Measurements from ENCODE around the gene IGFL4. TPM values are rescaled to one million over a fixed set of nuclear protein-coding genes. Genes with fewer than 3 reads are reported as not detected.

Gene IGFL4
- total RNA-seq, 1 experiment from 2014 or later, result not detected

DNA sequence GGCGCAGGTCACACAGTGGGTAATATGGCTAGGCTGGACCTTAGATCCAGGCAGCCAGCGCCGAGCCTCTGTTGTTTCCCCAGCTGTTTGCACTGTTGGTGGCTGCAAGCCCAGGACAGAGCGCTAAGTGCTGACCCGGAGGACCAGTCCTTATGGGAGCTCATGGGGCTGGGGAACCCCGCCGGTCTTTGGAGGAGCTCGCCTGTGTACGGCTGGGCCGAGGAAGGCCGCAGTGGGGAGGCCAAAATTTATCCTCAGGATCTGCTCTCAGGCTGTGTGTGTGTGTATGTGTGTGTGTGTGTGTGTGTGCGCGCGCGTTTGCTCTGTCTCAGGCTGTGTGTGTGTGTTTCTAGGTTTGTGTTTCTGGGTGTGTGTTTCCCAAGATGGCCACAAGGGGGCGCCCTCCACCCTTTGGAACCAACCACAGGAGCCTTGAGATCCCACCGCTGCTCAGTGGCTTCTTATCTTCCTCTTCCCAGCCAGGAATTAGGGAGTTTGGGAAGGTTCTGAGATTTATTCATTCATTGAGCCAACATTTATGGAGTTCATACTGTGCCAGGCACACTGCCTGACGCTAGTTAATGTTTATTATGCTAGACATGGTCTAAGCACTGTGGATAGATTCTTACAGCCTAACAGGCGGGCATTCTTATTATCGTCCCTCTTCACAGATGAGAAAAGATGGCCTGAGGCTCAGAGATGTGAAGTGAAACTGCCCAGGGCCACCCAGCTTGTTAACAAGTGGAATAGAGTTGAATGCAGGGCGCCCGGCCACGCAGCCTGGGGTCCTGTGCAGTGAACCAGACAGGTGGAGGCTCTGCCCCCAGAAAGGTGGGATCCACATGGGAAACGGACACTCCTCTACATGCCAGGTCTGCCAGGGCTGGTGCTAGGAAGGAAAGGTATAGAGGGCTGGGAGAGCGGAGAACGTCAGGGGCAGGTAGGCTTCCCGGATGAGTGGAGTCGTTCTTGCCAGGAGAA, 31.0 kb downstream of the IGFL4 start:
- Histone ChIP-seq H3K4me1 (ENCODE audit: insufficient read depth, low read length) (no peaks in the 10 kb centered on the region), H3K9ac (ENCODE audit: low read length) (no peak overlapping the region), H3K79me2 (ENCODE audit: low read length) (no peaks in the 10 kb centered on the region), H3K9me3 (ENCODE audit: low read length) (no peaks in the 10 kb centered on the region), H3F3A (ENCODE audit: low read length, unreplicated experiment) (no peaks in the 10 kb centered on the region), H3K36me3 (ENCODE audit: low read depth, low read length) (no peaks in the 10 kb centered on the region), H3K4me2 (ENCODE audit: low read length) (no peak overlapping the region; the same call in 1 of the 2 replicates), H3K27ac (ENCODE audit: low read length) (no peak overlapping the region), H3K4me3 (ENCODE audit: low read length) (no peak overlapping the region), H2AFZ (ENCODE audit: low read length) (no peak overlapping the region), H3K9me2 (replicated peaks; ENCODE audit: low read length) (no peaks in the 10 kb centered on the region), H4K20me1 (ENCODE audit: low read length) (no peaks in the 10 kb centered on the region), H3K27me3 (ENCODE audit: low read length) (no peaks in the 10 kb centered on the region)
- ATAC-seq (peak; percentile 79), DNase-seq (peak; percentile 71)
- ChIA-PET CTCF (interaction anchor here (1.1 kb wide), 1 partner anchor 14 kb away, joined by 3 read pairs; the partner anchor contains the start of gene CCDC61), POLR2A (ENCODE audit: unreplicated experiment) (no interaction called here)
- BruUV-seq (replicated peaks), result no TSS peak
- intact Hi-C loops (cut with micrococcal nuclease), result no loop called here
- TF ChIP-seq, protein P1, sequence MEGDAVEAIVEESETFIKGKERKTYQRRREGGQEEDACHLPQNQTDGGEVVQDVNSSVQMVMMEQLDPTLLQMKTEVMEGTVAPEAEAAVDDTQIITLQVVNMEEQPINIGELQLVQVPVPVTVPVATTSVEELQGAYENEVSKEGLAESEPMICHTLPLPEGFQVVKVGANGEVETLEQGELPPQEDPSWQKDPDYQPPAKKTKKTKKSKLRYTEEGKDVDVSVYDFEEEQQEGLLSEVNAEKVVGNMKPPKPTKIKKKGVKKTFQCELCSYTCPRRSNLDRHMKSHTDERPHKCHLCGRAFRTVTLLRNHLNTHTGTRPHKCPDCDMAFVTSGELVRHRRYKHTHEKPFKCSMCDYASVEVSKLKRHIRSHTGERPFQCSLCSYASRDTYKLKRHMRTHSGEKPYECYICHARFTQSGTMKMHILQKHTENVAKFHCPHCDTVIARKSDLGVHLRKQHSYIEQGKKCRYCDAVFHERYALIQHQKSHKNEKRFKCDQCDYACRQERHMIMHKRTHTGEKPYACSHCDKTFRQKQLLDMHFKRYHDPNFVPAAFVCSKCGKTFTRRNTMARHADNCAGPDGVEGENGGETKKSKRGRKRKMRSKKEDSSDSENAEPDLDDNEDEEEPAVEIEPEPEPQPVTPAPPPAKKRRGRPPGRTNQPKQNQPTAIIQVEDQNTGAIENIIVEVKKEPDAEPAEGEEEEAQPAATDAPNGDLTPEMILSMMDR (conservative IDR thresholded peaks at IDR 0.05; ENCODE audit: low read depth, low read length), result peak; percentile 73
- TF ChIP-seq EZH2 (IDR thresholded peaks at IDR 0.05; ENCODE audit: low read length, unreplicated experiment), result no peak
- TF ChIP-seq EZH2phosphoT487 (IDR thresholded peaks at IDR 0.05; ENCODE audit: borderline replicate concordance, low read length), result no peak

DNA sequence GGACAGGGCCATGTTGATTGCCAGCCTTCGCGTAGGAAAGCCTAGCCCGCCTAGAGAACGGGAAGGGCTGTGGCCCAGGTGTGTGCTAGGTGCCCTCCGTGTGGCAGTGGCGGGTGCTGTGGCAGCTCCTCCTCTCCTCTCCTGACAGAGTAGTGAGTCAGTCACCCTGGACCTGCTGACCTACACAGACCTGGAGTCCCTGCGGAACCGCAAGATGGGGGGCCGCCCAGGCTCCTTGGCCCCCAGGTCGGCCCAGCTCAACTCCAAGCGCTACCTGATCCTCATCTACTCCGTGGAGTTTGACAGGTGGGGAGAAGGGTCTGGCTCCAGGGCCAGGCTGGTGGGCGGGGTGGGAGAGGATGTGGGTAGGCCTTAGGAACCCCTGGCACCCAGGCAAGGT, 34.4 kb downstream of the IGFL4 start:
- Histone ChIP-seq H3K36me3 (ENCODE audit: low read depth, low read length) (no peaks in the 10 kb centered on the region), H3K4me2 (ENCODE audit: low read length) (no peak overlapping the region), H4K20me1 (ENCODE audit: low read length) (no peaks in the 10 kb centered on the region), H3K9me2 (replicated peaks; ENCODE audit: low read length) (no peaks in the 10 kb centered on the region), H3K9me3 (ENCODE audit: low read length) (no peaks in the 10 kb centered on the region), H3K9ac (ENCODE audit: low read length) (no peak overlapping the region), H3K4me1 (ENCODE audit: insufficient read depth, low read length) (no peaks in the 10 kb centered on the region), H3K79me2 (ENCODE audit: low read length) (no peaks in the 10 kb centered on the region), H2AFZ (ENCODE audit: low read length) (no peak overlapping the region), H3K4me3 (ENCODE audit: low read length) (no peak overlapping the region), H3F3A (ENCODE audit: low read length, unreplicated experiment) (no peaks in the 10 kb centered on the region), H3K27ac (ENCODE audit: low read length) (no peak overlapping the region), H3K27me3 (ENCODE audit: low read length) (no peaks in the 10 kb centered on the region)
- POLR2A ChIA-PET (ENCODE audit: unreplicated experiment), result no interaction called here
- ATAC-seq, result no peak
- CTCF ChIA-PET, result no interaction called here
- intact Hi-C loops (cut with micrococcal nuclease), result no loop called here
- BruUV-seq (replicated peaks), result no TSS peak
- no peak for DNase-seq
- TF ChIP-seq EZH2phosphoT487 (IDR thresholded peaks at IDR 0.05; ENCODE audit: borderline replicate concordance, low read length) (no peak), EZH2 (IDR thresholded peaks at IDR 0.05; ENCODE audit: low read length, unreplicated experiment) (no peak)
- TF ChIP-seq, protein P1 (conservative IDR thresholded peaks at IDR 0.05; ENCODE audit: low read depth, low read length), result no peak
